ENCODE results near the gene HSD11B2.
A peak's percentile ranks its signal among the peaks of the same experiment; 100 is the strongest.

DNA sequence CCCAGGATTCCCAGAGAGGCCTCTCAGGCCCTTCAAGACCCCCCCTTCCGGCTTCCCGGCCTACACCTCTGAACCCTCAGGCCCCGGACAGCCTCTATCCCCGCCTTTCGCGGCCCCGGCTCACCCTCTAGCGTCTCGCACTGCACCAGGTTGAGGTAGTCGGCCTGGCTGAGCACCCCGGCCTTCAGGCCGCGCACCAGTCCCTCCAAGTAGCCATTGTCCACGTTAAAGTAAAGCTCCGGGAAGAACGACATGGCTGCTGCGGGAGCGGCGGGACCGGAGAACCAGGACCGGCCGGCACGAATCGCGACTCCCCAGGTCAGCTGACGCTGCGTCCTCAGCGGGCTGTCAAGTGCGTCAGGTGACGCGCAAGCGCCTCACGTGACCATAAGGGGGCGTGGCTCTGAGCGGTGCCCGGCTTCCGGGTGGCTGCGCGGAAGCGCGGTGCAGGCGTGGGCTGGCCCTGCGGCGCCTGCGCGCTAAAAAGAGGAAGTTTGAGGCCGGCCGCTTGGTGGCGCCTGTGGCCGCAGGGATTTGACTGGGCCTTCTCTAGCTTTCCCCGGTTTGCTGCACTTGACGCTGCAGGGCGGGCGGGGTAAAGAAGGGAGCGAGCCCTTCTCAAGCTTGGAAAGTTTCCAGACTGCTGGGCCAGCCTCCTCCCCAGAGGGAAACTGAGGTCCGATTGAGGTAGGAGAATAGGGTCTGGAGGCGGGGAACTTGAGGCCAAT lies 50.1 kb downstream of the HSD11B2 start, which contains the start of gene ATP6V0D1:
- TF ChIP-seq POLR2A (IDR thresholded peaks at IDR 0.05) = peak; percentile 78 to 82
- TF ChIP-seq, protein P1, sequence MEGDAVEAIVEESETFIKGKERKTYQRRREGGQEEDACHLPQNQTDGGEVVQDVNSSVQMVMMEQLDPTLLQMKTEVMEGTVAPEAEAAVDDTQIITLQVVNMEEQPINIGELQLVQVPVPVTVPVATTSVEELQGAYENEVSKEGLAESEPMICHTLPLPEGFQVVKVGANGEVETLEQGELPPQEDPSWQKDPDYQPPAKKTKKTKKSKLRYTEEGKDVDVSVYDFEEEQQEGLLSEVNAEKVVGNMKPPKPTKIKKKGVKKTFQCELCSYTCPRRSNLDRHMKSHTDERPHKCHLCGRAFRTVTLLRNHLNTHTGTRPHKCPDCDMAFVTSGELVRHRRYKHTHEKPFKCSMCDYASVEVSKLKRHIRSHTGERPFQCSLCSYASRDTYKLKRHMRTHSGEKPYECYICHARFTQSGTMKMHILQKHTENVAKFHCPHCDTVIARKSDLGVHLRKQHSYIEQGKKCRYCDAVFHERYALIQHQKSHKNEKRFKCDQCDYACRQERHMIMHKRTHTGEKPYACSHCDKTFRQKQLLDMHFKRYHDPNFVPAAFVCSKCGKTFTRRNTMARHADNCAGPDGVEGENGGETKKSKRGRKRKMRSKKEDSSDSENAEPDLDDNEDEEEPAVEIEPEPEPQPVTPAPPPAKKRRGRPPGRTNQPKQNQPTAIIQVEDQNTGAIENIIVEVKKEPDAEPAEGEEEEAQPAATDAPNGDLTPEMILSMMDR (IDR thresholded peaks at IDR 0.05) = peak; percentile 87 to 98 (median 94)
